Measurements from ENCODE around the gene OR5K4.

Gene OR5K4, protein sequence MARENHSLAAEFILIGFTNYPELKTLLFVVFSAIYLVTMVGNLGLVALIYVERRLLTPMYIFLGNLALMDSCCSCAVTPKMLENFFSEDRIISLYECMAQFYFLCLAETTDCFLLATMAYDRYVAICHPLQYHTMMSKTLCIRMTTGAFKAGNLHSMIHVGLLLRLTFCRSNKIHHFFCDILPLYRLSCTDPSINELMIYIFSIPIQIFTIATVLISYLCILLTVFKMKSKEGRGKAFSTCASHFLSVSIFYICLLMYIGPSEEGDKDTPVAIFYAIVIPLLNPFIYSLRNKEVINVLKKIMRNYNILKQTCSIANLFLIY

DNA sequence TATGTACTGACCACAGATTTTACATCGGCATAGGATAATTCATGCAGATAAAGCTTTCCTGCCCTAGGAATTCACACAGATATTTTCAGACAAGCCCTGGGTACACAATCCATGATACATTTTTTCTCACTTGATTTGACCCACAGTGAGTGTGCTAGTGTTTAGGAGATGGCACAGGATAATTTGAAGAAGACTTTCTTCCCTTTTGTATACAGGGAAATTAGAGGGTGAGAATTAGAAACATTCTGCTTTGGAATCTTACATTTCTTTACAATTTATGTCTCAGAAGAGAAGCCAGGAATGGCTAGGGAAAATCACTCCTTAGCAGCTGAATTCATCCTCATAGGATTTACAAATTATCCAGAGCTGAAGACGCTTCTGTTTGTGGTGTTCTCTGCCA is at the start of gene OR5K4:
OR5K4 (plus strand) TSS at position 301 of the 400 bp plus-strand sequence; CDS start at position 301, 0 bp downstream.
- no peak for DNase-seq (ENCODE audit: low read depth)

DNA sequence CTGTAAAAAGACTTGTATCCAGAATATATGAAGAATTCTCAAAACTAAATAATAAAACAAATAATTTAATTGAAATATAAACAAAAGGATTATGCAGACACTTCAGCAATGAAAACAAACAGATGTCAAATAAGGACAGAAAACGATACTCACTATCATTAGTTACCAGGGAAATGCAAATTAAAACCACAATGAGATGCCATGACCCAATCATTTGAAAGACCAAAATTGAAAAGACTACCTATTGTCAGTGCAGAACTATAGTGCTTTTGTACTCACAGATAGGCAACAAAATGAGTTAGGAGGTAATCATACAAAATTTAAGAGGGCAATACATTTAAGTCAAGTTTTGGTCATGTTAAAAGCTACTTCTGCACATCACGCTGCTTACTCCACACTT is 31.6 kb upstream of the OR5K4 start:
- DNase-seq (ENCODE audit: low read depth), result no peak

DNA sequence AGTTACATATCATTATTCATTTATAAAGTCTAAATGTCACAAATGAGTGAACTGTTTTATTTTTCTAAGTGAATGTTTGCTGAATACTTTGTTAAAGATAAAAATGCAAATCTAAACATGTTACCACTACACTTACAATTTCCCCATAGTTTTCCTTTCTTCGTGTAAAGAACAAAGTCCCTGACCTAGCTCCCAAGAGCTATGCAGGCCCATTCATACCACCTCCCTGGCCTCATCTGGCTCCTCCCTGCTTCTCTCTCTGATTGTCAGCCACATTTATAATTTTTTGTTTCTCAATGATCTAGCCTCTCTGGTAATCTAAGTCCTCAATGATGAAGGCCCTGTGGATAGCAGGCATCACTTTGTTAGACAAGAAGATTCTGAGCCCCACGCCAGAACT is 31.0 kb upstream of the OR5K4 start:
- no peak for DNase-seq (ENCODE audit: low read depth)

DNA sequence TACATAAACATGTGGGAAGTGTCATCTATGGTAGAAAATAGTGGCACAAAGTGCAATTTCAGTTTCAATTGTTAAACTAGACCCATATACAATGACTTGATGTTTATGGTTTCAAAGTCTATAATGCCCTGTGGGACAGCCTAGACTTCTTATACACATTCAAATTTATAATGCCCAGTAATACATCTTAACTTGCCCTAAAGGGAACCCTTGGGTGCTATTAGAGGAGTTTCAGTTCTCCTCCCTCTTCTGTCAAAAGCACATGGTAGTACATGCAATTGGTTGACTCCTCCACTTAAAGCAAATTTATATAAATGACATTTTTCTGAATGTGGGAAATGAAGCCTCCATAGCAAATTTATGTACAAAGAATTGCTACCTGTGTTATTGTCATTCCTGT is 30.2 kb upstream of the OR5K4 start:
- DNase-seq (ENCODE audit: low read depth), result no peak

DNA sequence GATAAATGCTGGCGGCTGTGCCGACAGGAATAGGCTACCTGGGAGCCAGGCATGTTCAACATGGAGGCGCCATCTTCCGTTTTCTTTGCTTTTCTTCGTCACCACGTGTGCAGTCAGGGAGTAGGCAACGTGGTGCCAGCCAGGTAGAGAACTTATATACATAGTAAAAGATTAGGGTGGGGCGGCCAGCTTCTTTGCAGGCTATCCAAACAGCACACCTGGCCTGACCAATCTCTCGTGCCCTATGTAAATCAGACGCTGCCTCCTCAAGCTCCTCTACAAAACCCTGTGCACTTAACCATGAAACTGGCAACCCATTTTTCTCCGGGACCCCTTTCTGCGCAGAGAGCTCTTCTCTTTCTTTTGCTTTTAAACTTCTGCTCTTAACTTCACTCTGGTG is 28.6 kb upstream of the OR5K4 start:
- DNase-seq (ENCODE audit: low read depth), result no peak

DNA sequence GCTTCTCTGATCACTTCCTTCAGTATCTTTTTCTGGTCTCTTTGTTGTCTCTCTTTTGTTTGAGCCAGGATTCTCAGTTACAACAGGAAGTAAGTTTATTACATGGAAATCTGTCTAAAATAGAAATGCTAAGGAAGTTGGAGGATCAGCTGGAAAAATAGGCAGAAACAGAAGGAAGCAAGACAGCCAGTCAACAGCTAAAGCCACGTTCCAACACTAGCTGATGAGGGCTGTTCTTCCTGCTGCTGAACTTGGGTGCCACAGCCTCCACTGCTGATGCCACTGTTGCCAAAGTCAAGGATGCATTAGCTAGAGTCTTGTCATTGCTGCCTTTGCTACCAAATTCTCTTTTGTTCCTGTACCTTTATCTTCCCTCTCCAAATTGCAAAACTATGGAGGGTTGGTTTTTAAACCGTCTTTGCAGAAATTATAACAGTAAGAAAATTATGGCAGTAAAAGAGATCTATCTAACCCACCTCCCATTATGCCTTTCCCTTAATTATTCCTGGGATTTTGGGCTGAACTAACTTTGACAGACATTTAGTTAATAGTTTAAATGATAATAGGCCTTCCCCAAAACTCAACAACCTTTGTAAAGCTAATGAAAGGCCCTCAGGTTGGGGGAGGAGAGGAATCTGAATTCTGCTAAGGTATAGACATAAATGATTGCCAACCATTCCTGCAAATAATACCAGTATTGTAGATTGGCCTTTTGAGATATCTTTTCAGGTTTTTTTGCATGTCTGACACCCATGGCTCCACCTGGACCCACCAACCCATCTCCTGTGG is 27.4 kb upstream of the OR5K4 start:
- no peak for DNase-seq (ENCODE audit: low read depth)

DNA sequence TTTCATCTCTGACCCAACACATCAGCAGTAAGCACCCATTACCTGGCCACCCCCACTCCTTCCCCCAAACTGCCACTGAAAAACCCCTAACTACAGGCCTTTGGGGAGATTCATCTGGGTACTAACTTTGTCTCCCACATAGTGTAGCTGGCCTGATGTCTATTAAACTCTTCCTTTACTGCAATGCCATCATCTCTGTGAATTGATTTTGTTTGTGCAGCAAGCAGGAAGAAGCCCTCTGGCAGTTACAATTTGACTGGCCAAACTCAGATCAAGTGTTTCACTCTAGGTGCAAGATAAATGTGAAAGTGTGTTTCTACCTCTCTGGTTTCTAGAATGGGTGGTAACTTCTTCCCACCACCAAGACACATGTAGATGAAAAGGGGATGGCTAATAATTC is 26.7 kb upstream of the OR5K4 start:
- DNase-seq (ENCODE audit: low read depth), result no peak

DNA sequence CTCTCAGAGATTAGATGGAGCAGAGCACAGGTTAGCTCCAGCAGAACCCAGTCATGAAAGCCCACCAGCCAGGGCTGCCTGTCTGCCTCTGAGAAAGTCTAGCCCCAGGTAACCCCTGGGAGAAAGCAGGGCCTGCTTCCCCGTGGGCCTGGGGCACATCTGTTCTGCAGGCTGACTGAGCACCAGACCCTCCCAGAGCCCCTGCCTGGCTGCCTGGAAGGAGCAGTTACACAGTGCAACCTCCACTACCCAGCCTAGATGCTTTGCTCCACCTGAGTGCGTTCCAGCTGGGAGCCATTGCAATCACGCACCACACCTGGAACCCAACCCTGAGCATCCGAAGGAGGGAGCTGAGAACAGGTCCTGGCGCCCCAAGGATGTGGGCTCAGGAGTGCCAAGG is 24.7 kb upstream of the OR5K4 start:
- no peak for DNase-seq (ENCODE audit: low read depth)

DNA sequence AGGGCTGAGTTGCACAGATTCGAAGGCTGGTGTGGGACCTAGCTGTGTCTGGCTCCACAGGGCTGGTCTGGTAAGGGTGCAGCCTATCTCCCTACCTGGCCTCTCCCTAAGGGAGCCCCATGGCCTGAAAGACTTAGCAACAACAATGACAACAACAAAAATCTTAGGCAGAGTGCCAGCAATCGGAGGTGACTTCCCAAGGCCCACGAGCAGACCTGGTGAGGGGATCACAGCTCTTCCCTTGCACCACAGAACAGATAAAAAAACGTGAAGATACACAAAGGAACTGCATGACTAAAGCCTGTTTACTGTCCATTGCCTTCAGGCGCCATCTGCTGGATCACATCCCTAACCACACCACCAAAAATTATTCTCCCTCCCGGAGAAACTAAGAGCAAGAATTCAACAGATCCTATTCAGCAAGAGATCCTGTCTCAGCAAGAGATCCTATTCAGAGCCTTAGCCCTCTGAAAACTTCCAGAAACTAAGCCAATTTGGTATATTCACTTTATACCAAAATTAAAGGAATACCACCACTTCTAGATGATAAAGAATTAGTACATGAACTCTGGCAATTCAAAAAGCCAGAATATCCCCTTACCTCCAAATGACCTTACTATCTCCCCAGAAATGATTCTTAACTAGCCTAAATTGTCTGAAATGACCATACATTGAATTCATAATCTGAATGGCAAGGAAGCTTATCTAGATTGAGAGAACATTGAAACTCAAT is 24.1 kb upstream of the OR5K4 start:
- DNase-seq (ENCODE audit: low read depth), result peak; percentile 29

DNA sequence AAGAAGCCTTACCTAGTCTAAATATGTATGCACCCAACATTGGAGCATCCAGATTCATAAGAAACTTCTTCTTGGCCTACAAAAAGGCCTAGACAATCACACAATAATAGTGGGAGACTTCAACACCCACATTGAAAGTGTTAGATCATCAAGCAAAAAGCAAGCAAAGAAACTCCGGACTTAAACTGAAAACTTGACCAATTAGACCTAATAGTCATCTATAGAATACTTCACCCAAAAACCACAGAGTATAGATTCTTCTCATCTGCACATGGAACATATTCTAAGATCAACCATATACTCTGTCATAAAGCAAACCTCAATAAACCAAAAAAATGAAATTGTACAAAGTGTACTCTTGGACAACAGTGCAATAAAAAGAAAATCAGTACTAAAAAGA is 22.3 kb upstream of the OR5K4 start:
- no peak for DNase-seq (ENCODE audit: low read depth)

DNA sequence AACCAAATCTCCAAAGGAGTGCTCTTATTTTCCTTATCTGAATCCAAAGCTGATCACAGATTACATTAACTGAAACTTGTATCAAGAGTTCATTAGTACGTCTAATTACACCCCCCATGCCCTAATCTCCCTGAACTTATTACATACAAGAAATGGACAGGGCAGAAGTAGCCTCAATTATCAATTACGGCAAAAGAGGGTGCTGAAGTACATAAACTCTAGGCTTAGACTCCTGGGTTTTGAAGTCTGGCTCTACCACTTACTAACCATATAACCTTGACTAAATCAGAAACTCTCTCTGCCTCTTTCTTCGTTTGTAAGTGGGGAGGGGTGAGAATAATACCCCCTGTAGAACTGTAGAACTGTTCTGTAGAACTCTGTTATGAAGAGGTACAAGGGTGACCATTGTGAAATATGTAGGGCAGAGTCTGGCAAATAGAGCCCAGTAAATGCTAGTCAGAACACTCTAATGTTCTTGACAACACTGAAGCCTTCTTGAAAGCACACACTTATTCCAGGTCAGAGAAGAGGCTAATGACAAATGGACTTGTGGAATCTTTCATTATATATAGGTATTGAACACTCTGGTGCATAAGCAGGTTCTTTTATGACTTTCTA is 19.6 kb upstream of the OR5K4 start:
- no peak for DNase-seq (ENCODE audit: low read depth)

DNA sequence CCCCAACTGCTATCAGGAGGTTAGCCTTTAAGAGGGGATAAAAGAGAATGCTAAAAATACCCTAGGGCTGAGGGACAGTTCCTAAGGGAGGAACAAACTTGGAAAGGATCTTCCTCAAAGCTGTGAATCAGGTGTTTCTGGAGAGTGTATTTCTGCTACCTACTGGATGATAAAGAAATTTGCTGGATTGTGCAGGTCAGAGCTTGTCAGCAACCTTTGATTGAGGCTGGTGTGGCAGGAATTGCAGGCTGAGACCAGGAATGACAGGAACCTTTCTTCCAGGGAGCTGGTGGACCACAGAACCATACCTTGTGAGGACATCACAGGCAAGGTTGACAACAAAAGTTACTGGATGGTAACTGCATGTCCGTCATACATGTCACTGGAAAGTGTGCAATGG is 14.6 kb upstream of the OR5K4 start:
- no peak for DNase-seq (ENCODE audit: low read depth)

DNA sequence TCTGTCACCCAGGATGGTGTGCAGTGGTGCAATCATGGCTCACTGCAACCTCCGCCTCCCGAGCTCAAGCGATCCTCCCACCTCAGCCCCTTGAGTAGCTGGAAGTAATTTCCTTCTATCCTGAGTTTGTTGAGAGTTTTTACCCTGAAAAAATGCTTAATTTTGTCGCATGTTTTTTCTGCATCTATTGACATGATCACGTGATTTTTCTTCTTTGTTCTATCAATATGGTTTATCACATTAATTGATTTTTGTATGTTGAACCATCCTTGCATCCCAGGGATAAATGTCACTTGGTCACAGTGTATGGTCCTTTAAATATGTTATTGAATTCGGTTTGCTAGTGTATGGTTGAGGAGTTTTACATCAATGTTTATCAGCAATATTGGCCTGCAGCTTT is 11.9 kb upstream of the OR5K4 start:
- DNase-seq (ENCODE audit: low read depth), result no peak

DNA sequence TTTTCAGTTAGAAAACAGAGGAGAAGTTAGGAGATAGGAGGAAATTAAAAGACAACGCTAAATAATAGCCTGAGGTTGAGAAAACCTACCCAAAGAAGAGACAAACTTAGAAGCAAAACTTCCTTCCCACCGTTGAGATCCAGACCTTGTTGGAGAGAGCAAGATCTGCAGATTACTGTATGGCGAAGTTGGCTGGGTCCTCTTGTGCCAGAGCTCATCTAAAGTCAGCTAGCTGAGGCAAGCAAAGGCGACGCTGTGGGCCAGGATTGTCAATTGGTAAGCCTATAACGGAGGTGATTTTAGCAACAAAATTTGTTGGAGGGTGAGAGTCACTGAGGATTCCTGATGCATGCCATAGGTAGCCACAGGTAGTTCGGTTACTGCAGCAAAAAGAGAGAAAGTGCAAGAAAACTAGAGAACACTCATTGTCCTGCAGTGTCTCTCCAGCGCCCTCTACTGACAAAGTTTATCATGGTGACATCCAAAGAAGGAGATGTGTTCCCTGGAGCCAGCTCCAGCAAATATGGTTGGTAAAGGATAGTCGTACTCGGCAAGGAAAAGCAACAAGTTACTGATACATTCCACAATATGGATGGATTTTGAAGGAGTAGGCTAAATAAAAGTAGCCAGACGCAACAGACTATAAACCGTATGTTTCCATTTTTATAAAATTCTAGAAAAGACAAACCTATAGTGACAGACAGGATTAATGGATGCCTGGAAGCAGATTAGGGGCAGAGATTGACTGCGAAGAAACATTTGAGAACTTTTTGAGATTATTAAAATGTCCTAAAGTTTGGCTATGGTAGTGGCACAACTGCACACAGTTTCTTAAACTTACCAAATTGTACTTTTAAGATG is 9.8 kb upstream of the OR5K4 start:
- DNase-seq (ENCODE audit: low read depth), result no peak

DNA sequence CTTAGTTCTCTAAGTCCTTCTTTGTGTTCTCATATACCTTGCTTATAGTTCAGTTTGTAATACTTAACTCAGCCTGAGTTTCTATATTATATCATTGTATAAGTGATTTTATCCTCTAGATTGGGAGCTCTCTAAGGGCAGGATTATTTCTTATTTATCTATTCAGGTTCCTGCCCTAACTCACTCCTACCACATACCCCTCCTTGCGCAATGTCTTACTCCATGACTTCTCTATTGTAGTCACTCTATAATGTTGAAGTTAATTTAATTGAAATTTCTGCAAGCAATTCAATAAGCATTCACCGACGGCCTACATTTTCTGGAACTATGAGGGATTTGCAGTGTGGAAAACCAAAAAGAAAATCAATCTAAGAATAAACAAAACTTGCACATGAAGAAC is 3.6 kb upstream of the OR5K4 start:
- DNase-seq (ENCODE audit: low read depth), result no peak

DNA sequence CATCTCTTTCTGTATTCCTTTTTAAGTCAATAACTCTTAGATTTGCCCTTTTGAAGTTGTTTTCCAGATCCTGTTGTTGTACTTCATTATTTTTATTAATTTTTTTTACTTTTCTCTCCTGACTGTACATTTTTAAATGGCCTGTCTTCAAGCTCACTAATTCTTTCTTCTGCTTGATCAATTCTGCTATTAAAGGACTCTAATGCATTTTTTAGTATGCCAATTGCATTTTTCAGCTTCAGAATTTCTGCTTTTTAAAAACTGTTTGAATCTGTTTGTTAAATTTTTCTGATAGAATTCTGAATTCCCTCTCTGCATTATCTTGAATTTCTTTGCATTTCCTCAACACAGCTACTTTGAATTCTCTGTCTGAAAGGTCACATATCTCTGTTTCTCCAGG is 5.6 kb downstream of the OR5K4 start:
- DNase-seq (ENCODE audit: low read depth), result no peak

DNA sequence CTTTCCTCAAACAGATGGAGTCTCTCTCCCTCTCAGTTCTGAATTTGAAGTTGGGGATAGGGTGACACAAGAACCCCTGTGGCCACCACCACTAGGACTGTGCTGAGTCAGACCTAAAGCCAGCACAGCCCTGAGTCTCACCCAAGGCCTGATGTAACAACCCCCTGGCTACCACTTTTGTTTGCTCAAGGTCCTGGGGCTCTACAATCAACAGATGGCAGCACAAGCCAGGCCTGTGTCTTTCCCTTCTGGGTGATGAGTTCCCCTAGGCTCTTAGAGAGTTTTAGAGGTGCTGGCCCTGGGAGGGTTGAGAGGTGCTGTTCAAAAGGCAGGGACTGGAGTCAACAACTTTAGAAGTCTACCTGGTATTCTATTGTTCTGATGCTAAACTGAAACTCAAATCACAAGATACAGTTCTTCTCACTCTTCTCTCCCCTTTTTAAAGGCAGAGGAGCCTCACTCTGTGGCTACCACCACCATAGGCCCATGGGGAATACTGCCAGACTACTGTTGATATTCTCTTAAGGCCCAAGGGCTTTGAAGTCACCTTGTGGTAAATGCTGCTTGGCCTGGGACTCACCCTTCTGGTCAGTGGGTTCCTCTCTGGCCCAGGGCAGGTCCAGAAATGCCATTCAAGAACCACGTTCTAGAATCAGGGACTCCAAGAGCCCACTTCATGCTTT is 6.5 kb downstream of the OR5K4 start:
- DNase-seq (ENCODE audit: low read depth), result no peak

DNA sequence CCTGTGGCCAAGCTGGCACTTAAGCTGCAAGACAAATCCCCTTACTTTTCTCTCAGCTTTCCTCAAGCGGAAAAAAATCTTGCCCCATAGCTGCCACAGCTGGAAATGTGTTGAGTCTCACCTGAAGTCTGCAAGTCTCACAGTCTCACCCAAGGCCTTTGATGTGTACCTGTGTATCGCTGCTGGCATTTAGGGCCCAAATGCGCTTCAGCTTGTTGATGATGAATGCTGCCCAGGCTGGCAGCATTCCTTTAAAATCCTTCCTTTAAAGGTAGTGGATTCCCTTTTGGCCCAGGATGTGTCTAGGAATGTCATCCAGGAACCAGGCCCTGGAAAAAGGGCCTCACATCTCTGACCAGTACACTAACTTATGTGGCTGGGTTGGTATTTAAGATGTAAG is 7.0 kb downstream of the OR5K4 start:
- no peak for DNase-seq (ENCODE audit: low read depth)

DNA sequence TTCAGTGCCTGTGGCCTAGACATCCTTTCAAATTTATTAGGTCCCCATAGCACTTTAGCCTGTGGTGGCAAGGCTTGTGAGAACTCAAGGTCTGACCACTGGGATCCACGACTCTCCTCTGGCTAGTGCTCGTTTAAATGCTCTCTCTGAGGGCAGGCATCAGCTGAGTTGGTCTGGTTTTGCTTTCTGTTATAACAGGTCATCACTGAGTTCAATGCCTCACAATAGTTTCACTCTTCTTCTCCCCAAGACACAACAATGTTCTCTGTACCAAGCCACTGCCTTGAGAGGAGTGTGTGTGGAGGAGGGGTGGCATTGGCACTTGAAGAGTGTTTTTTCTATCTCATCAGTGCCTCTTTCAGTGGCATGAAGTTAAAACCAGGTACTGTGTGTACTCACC is 7.6 kb downstream of the OR5K4 start:
- no peak for DNase-seq (ENCODE audit: low read depth)

DNA sequence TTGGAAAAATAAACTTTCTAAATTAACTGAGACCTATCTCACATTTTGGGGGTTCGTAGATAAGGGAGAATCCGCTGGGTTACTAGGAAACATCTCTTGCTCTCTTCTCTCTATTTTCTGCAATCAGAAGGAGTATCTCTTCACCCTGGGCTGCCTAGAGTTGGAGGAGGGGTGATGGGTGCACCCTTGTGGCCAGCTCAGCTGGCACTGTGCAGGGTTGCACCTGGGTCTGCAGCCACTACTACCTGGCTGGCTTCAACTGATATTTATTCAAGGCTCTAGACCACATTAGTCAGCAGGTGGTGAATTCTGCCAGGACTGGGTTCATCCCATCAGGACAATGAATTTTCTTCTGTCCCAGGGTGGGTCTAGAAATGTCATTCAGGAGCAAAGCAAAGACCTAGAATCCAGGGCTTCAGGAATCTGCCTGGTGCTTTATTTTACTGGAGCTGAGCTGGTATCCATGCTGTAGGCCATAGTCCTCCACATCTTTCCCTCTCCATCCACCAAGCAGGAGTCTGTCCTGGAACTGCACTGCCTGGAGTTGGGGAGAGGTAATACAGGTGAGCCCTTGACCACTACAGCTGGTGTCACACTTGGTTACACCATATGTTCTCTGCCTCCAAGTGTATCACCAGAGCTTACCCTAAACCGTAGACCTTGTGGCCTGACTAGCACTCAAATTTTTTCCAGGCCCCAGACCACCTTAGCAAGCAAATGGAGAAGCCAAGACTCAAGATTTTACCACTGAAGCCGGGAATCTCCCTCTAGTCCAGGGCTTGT is 14.0 kb downstream of the OR5K4 start:
- no peak for DNase-seq (ENCODE audit: low read depth)

Data from HS-5 (cell line).